HG03558 (cell line): ENCODE measurements around the gene BRME1.

Source experiments
- ATAC-seq: cut with Tn5 transposase; IDR thresholded peaks from one replicate; pipeline ENCODE4 v1.9.1; 2021; ENCODE audit warnings: moderate number of reproducible peaks; ENCODE audit not compliant: unreplicated experiment; ENCODE audit errors: extremely low read depth

BRME1 gene

GRCh38 chr19:13892870-13893269 lies 13.0 kb downstream of the BRME1 start:
- ATAC-seq: no peak

- no peak for ATAC-seq
Observed at GRCh38 chr19:13890136-13890535, 15.8 kb downstream of the BRME1 start.

GRCh38 chr19:13888281-13888680 lies 17.6 kb downstream of the BRME1 start:
- no peak for ATAC-seq

GRCh38 chr19:13887517-13887916 lies 18.4 kb downstream of the BRME1 start:
- no peak for ATAC-seq

GRCh38 chr19:13887018-13887436 lies 18.9 kb downstream of the BRME1 start:
- ATAC-seq: no peak

GRCh38 chr19:13885826-13886365 lies 20.0 kb downstream of the BRME1 start:
- ATAC-seq: no peak

GRCh38 chr19:13884726-13885591 lies 21.0 kb downstream of the BRME1 start:
- ATAC-seq: no peak

GRCh38 chr19:13883516-13884064 lies 22.3 kb downstream of the BRME1 start:
- ATAC-seq: no peak

GRCh38 chr19:13882836-13883235 lies 23.1 kb downstream of the BRME1 start:
- ATAC-seq: no peak

GRCh38 chr19:13882419-13882795 lies 23.5 kb downstream of the BRME1 start:
- ATAC-seq: no peak

- ATAC-seq: no peak
Observed at GRCh38 chr19:13881692-13882418, 24.1 kb downstream of the BRME1 start.

GRCh38 chr19:13881251-13881691 lies 24.6 kb downstream of the BRME1 start:
- no peak for ATAC-seq

GRCh38 chr19:13880059-13881043 lies 25.6 kb downstream of the BRME1 start:
- ATAC-seq: no peak

GRCh38 chr19:13877303-13877702 lies 28.6 kb downstream of the BRME1 start:
- no peak for ATAC-seq

GRCh38 chr19:13876834-13877233 lies 29.1 kb downstream of the BRME1 start, which contains the start of gene NANOS3:
TSS of gene NANOS3 (plus strand) at chr19:13877134. CDS start at chr19:13877249, 115 bp downstream.
- ATAC-seq: no peak

GRCh38 chr19:13875824-13876223 lies 30.1 kb downstream of the BRME1 start:
- no peak for ATAC-seq

GRCh38 chr19:13873834-13874515 lies 31.9 kb downstream of the BRME1 start:
- ATAC-seq: no peak

- no peak for ATAC-seq
Observed at GRCh38 chr19:13872695-13873389, 33.1 kb downstream of the BRME1 start.

- no peak for ATAC-seq
Observed at GRCh38 chr19:13872339-13872694, 33.6 kb downstream of the BRME1 start.
